RWPE1 (cell line): ENCODE results near the gene CHRM4.

Experiments
- CTCF ChIA-PET: fragments of 350-600 bp; sonication (Branson Sonifier 250); formaldehyde crosslinking; extraction: SDS; loops from one replicate; lab custom pipeline; 2021; lab: Yijun Ruan, JAX
- POLR2A ChIA-PET: fragments of 400-600 bp; formaldehyde crosslinking; extraction: SDS; loops from one replicate; lab custom pipeline; 2020; ENCODE audit warnings: antibody characterized with exemption; ENCODE audit not compliant: low non-redundant PET; lab: Yijun Ruan, JAX
- DNase-seq: peaks from one replicate; pipeline ENCODE4 v3.0.0; 2012; ENCODE audit warnings: low spot score
- H3K27ac ChIP-seq: fragments of 450-650 bp; 2 replicates; pipeline ENCODE4 v1.5.1; 2017
- TF ChIP-seq, protein P1 (sequence below): fragments of 450-650 bp; conservative IDR thresholded peaks from 2 replicates; pipeline ENCODE4 v1.5.1; 2017; ENCODE audit warnings: low read depth, mild to moderate bottlenecking

The CHRM4 gene

DNA sequence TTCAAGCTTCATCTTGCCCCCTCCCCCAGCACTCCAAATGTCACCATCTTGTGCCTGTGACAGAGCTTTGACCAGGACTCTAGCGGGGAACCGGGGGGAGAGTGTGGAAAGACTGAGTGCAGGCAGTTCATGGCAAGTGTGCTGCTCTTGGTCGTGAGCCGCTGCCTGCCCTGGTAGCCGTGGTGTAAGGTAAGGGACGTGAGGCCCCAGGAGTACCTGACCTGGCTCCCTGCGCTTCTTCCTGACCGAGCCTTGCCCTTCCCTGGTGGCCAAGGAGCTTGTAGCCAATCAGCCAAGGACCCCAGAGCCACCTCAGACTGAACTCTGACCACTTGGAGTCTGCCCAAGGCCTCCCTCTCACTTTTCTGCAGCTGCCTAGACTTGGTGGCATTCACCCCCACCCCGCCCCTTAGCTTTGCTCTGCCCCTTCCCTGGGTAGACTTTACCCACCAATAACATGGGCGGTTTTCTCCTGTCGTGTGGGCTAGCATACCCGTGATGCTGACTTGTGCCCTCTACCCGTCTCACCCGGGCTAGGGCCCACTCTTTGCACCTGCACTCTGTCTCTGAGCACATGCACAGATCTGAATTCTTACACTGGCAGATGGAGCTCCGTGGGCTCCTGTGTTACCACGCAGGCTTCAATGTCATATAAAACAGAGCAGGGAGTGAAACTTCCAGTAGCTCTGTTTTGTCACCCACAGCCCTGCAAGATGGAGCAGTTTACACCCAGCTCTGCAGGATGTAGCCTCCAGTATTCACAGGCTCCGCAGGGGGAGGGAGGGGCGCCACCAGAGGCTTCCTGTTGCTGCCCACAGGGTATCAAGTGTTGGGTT lies 42.8 kb downstream of the CHRM4 start:
- TF ChIP-seq, protein P1, sequence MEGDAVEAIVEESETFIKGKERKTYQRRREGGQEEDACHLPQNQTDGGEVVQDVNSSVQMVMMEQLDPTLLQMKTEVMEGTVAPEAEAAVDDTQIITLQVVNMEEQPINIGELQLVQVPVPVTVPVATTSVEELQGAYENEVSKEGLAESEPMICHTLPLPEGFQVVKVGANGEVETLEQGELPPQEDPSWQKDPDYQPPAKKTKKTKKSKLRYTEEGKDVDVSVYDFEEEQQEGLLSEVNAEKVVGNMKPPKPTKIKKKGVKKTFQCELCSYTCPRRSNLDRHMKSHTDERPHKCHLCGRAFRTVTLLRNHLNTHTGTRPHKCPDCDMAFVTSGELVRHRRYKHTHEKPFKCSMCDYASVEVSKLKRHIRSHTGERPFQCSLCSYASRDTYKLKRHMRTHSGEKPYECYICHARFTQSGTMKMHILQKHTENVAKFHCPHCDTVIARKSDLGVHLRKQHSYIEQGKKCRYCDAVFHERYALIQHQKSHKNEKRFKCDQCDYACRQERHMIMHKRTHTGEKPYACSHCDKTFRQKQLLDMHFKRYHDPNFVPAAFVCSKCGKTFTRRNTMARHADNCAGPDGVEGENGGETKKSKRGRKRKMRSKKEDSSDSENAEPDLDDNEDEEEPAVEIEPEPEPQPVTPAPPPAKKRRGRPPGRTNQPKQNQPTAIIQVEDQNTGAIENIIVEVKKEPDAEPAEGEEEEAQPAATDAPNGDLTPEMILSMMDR = no peak
- peak overlapping the region; percentile 90 for H3K27ac ChIP-seq
- ChIA-PET CTCF (interaction anchor here (0.6 to 1.4 kb wide), 5 partner anchors 15 to 1205 kb away, joined by 3 to 7 read pairs (median 5); no protein-coding TSS in a partner anchor), POLR2A (interaction anchor here (0.6 kb wide), 1 partner anchor 548 kb away, joined by 3 read pairs; no protein-coding TSS in a partner anchor)
- no peak for DNase-seq

DNA sequence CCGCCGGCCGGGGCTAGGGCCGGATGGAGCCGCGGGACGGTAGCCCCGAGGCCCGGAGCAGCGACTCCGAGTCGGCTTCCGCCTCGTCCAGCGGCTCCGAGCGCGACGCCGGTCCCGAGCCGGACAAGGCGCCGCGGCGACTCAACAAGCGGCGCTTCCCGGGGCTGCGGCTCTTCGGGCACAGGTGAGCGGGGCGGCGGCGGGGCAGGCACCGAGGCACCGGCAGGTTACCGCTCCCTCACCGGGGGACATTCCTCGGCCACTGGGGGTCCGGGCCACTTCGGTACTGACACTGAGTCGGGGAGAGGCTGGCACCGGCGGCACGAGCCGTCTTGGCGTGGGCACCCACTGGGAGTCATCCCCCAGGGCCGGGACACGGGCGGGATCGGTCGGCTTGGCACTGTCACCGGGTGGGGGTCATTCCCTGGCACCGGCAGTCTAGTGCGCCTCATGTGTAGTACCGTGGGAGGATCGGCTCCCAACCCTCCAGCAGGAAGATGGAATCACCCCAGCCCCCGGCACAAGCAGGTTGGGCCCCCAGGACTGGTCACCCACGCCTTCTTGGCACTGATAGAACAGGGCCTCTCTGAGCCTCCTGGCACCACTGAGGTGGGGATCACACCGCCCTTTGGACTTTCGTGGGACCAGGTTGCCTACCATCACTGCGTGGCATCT lies 43.8 kb downstream of the CHRM4 start:
- H3K27ac ChIP-seq = peak overlapping the region; percentile 90
- ChIA-PET CTCF (interaction anchor here (0.6 to 1.4 kb wide), 8 partner anchors 9 to 1206 kb away, joined by 3 to 7 read pairs (median 3); no protein-coding TSS in a partner anchor), POLR2A (no interaction called here)
- DNase-seq = no peak
- TF ChIP-seq, protein P1 = no peak

DNA sequence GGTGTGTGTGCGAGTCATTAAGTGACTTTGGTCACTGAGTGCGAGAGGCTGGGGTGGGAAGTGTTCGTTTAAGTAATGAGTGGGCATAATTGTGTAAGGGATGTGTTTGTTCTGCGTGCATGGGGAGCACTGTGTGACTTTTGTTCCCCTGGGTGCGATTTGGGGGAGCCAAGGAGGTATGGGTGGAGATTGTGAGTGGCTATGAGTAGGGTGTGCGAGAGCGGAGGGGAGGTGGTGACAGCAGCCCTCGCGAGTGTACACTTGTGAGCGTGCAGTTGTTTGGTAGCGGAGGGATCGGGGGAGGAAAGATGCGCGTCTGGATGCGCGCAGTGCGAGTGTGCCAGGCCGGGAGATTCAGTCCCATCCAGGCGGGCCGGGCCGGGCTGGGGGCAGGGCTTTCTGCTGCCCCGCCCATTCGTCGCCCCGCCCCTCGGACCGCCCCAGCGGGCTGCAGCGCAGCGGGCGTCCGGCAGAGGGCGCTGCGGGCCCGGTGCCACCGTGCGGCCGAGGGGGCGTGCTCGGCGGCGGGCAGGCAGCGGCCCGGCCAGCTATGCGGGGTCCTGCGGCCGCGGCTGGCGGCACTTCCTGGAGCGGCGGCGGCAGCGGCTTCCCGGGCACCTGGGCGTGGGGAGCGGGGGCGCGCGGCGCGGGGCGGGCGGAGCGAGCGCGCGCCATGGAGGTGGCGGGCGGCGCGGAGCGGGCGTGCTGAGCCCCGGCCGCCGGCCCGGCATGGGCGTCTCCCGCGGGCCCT lies 44.5 kb downstream of the CHRM4 start, which contains the start of gene DGKZ:
Gene DGKZ (plus strand): TSS at position 578 of the 751 bp plus-strand sequence. CDS start 197 bp downstream, outside the sequence.
- peak within 1 kb of the TSS; percentile 90 for H3K27ac ChIP-seq
- TF ChIP-seq, protein P1 = peak; percentile 97
- POLR2A ChIA-PET = no interaction called here
- CTCF ChIA-PET = interaction anchor here (0.5 to 1.0 kb wide), 10 partner anchors 8 to 1609 kb away, joined by 3 to 6 read pairs (median 3); no protein-coding TSS in a partner anchor
- peak; percentile 94 for DNase-seq

DNA sequence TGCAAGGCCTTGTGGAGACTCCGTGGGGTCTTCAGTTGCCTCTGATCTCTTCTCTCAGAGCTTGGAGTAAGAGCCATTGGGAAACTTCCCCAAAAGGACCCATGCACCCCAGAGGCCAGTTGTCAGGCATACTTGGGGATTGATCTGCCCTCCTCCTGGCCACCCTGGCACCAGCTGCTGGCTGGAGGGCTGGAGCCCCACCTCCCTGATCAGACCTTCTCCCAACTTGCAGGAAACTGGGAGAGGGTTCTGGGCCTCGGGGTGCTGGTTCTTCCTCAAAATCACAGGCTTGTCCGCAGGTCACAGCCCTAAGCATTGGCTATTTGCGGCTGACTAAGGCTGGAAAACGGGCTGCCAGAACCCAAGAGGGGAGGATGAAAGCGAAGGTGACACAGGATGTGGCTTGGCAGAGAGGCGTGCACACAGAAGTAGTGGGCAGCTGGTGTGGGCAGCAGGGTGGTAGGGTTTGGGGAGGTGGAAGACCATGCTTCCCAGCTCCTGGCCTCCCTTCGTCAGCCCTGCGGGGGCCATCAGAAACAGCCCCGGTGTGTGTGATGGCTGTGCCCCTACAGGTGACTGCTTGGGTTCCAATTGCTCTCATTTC lies 45.6 kb downstream of the CHRM4 start:
- no peak for DNase-seq
- H3K27ac ChIP-seq = peak overlapping the region; percentile 90
- CTCF ChIA-PET = interaction anchor here (0.5 to 0.7 kb wide), 6 partner anchors 41 to 1611 kb away, joined by 3 to 6 read pairs (median 4); no protein-coding TSS in a partner anchor
- TF ChIP-seq, protein P1 = no peak
- POLR2A ChIA-PET = no interaction called here

DNA sequence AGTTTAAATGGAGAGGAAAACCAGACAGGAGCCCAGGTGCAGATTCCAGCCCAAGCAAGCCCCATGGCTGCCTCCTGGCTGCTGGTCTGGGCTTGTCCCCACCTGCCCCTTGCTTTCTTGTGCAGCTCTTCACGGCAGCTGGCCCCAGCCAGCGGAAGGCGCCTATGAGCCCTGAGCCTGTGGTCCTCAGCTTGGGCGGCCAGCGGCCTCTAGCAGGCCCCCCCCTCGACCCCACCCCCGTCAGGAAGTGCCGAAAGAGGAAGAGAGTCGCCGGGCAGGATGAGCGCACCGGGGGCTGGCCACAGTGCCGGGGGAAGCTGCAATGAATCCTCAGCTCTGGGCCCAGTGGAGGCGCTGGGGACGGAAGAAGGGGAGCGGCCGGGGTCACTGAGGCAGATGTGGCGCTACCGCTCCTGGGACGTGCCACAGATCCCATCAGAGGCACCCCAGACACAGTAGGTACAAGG lies 46.4 kb downstream of the CHRM4 start:
- TF ChIP-seq, protein P1 = no peak
- DNase-seq = peak; percentile 62
- H3K27ac ChIP-seq = peak overlapping the region; percentile 90
- CTCF ChIA-PET = interaction anchor here (0.6 kb wide), 2 partner anchors 40 to 516 kb away, joined by 3 to 4 read pairs; no protein-coding TSS in a partner anchor
- POLR2A ChIA-PET = no interaction called here
